ENCODE results near the gene PPP1R9B.
A peak's percentile ranks its signal among the peaks of the same experiment; 100 is the strongest.

Gene PPP1R9B

GRCh38 chr17:50123649-50124349, 26.7 kb downstream of the PPP1R9B start:
- peak; percentile 81 for DNase-seq

DNA sequence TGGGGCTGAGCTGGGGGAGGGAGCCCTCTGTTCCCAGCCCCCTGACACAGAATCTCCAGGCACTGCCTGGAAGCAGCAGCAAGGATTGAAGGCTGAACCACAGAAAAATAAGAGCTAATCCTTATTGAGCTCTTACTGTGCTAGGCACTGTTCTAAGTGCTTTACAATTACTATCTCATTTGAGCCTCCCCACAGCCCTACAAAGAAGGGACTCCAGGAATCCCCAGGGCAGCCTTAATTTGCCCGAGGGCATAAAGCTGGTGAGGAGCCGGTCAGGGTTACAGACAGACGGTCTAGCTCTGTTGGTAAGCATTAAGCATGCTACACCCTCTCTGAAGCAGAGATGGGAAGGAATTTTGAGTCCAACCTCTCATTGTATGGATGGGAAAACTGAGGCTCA, 27.5 kb downstream of the PPP1R9B start:
- peak; percentile 78 for DNase-seq

DNA sequence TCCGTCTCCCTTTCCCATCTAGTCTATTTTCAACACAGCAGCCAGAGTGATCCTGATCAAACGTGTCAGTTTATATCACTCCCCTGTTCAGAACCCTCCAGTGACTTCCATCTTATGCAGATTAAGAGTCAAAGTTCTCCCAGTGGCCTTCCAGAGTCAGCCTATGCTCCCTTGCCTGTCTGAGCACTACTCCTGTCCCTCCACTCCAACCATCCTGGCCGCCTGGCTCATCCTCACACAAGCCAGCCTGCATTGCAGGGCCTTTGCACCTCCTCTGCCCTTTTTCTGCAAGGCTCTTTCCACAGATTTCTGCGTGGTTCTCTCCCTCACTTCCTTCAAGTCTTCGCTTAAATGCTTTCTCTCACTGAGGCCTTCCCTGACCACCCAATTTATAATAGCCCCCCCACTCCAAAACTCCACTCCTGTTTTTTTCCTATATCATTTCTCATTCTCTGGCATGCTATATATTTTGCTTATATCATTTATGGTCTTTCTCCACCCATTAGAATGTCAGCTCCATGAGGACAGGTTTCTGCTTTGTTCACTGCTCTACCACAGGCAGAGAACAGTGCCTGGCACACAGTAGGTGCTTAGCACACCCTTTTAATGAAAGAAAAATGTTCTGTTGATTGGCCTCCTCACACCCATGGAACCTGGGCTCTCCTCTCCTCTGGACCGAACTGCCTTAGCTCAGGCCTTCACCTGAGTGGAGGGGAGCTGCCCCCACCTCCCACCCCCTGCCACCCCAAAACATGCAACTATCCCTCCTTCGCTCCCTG, 29.8 kb downstream of the PPP1R9B start:
- DNase-seq: no peak

GRCh38 chr17:50118828-50119218, 31.7 kb downstream of the PPP1R9B start:
- no peak for DNase-seq

DNA sequence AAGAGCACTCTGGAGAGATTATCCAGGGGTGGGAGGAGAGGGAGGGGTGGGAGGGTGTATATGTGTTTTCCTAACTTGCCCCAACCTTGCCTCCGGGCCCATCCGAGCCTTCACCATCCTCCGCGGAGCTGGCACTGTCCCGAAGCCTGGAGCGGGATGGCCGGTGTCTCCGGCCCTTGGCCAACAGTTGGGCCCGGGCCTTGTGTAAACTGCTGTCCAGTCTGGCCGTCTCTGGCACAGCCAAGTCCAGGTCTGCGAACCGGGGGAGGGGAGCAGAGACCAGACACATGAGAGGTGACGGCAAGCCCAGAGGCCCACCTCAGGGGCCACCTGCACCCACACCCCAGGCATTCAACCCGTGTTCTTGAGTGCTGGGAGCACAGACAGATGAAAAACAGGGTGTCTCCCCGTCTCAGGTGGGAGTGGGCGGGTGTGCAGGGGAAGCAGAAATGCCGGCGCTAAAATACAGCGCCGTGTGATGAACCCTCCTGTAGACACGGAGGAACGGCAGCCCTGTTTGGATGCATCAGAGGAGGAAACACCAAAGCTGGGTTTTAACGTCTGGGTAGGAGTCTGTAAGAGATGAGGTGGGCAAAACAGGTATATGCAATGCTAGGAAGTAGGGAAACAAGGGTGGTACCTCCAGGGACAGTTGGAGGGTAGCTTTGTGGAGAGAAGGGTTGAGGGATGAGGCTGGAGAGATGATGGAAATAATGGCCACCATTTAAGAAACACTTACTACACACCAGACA, 32.2 kb downstream of the PPP1R9B start:
- DNase-seq: no peak

DNA sequence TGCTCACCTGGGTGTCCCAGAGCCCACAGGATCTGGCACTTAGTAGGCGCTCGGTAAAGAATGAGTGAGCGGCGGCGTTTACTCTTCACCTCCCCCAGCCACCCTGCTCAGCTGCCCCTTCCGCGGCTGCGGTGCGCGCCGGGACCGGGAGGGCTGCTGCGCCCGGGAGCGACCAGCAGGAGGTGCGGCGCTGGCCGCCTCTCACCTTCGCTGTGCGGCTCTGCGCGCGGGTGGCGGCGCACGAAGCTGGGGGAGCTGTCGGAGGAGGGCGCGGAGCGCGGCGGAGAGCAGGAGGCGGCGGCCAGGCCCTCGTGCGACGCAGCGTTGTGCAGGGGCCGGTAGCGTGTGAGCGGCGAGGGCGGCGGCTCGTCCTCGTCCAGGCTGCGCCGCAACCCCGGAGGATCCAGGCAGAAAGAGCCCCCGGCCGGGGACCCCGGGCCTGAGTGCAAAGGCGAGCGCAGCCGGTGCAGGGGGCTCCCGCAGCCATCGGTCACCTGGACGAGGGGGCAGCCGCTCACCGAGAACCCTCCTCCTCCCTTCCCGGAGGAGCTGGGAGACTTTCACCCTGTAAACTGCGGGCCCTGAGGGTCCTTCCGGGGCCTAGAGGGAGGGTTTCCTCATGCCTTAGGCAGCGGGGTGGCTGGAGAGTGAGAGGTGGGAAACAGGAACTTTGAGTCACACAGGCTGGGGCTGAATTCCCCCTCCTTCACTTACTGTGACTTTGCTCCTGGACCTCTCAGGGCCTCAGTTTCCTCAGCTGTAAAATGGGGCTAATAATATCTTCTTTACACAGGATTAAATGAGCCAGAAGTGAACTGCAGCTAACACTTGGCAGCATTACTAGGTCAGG, 33.0 kb downstream of the PPP1R9B start:
- DNase-seq: peak; percentile 94

DNA sequence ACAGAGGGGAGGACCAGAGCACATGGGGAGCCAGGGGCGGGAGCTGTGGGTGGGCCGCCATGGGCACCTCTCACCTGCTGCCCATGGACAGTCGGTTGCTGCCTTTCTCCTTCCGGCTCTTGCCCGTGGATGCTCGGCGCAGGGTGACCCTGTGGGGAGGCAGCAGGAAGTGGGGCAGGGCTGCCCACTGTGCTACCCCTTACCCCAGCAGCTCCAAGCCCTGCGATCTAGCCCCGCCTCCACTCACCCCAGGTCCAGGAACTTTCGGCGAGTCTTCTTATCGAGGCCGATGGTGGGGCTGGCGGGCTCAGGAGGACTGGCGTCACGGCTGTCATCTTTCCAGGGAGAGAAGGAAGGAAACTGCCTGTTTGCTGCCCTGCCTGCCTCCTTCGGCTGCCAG, 34.7 kb downstream of the PPP1R9B start:
- no peak for DNase-seq

DNA sequence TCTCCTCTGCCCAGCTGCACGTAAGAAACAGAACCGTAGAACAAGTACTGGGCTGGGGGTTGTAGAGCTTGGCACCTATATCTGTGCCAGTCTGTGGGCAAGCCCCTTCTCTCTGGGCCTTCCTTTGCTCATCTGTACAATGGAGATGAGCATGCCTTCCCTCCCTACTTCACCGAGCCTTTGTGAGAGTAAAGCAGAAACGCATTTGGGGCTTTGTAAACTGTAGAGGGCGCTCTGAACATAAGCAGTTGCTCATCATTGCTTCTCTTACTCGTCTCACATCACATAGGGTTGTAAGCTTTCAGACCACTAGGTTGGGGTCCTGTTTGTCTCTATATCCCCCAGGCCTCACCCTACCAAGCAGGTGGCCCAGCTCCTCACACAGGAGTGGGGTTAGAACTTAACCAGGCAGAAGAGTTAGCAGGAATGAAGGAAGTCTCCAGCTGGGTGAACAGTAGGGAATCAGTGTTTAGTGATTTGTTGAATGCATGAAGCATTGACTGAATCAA, 35.6 kb downstream of the PPP1R9B start:
- DNase-seq: peak; percentile 83

DNA sequence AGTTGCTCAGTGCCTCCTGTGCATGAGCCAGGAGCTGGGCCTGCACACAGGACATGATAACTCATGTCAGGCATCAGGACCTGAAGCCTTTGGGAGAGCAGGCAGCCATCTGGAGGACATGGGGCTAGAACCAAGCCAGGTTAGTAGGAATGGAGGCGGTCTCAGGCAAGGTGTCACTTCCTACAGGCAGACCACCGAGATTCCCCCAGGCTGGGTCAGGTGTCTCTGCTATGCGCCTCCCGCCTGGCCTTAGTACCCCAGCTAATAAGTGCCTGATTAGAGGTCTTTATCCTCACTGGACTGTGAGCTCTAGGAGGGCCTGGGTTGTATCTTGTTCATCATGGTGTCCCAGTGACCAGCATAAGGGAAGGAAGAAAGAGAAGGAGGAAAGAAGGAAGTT, 36.1 kb downstream of the PPP1R9B start:
- DNase-seq: no peak

- DNase-seq: no peak
These were observed 36.7 kb downstream of the PPP1R9B start for GRCh38 chr17:50113624-50114320.

GRCh38 chr17:50112694-50113093, 37.8 kb downstream of the PPP1R9B start:
- no peak for DNase-seq

DNA sequence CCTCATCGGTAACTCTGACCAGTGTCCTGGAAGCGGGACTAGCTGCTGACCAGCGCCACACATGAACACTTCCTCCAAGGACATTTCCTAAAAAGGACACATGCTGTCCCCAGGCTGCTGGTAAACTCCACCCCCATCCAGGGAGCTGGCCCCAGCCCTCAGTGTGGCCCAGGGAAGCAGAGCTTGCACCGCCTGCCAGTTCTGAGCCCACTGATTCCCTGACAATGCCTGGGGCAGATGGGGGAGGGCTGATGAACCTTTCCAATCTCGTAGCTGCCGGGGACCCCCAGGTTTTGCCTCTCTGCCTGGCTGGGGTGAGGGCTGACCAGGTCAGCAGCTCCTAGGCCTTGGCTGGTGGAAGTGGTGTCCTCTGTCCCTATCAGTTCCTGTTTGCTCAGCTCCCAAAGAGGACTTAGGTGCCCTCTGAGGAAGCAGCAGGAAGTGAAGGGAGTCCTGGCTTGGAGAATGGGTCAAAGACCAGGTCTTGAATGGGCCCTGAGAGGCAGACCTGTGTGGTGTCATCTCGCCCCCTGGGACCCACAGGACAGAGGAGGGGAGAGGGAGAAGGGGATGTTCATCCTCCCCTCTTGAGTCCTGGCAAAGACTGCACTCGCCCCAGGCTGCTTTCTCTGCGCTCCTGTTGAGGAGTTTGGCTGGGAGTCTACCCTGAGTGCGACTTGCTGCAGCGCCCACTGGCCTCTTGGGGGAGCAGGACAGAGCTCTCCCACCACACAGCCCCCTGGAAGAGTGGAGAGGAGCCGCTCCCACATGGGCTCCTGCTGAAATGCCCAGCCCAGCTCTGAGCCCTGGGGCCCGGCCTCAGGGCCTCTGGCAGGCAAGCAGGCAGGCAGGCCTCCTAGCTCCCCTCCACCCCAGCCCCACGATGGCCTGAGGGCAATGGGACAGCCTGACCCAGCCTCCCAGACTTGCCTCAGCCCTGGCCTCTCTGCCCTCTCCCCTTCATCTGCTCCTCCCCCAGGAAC, 38.5 kb downstream of the PPP1R9B start:
- peak; percentile 89 for DNase-seq

DNA sequence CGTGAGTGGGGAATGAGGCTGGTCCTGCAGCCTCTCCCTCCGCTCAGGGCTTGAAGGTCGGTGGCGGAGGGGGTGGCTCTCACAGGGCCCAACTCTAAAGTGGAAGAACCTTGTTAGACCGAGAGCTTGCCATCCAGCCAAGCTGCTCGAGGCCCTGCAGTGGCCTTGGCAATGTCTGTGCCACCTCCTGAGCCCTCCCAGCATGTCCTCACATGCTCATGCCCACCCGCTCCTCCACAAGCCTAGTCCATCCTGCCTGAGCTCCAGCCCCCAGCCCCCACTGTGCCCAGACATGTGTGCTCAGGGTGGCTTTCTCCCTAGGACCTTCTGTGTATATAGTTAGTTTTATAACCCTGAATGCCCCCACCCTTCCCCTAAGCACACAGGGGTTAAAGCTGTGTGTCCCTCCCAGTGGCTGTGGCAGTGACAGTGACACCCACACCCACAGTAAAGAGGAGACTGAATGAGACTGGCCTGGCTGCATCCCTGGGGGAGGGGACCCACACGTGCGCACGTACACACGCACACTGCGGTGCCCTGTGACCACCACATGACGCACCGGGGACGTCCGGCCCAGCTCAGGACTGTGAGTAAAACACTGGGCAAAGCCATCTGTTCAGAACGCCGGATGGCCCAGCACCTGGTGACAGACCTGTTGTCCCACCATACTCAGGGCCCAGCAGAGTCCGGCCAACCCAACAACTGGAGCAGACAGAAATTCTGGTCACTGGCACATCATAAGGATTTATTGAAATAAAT, 39.7 kb downstream of the PPP1R9B start:
- no peak for DNase-seq

DNA sequence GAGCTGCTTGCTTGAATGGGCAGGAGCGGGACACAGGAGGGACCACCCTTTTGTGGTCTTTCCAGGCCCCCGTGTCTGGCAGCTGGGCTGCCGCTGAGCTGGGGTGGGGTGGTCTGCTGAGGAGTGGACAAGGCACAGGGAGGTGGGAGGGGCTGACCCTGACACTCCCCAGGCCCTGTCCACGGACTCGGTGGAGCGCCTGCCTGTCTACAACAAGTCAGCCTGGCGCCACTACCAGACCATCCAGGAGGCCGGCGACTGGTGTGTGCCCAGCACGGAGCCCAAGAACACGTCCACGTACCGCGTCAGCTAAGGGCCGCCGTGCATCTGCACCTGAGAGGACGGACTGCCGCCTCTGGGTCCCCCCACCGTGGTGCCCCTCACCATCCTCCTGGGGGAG, 40.7 kb downstream of the PPP1R9B start:
- no peak for DNase-seq

DNA sequence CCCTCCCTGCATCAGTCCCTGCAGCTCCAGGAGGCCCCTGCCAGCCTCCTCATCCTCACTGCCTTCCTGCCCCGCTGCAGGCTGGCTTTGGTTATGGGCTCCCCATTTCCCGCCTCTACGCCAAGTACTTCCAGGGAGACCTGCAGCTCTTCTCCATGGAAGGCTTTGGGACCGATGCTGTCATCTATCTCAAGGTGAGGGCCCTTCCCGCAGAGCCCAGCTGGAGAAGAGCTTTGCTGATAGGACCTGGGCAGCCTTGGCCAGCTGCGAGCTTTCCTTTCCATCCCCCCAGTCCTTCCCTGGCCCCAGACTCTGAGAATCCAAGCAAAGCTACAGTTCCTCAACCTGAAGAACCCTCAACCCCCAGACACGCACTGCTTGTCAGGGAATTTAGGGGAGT, 41.3 kb downstream of the PPP1R9B start:
- DNase-seq: no peak

DNA sequence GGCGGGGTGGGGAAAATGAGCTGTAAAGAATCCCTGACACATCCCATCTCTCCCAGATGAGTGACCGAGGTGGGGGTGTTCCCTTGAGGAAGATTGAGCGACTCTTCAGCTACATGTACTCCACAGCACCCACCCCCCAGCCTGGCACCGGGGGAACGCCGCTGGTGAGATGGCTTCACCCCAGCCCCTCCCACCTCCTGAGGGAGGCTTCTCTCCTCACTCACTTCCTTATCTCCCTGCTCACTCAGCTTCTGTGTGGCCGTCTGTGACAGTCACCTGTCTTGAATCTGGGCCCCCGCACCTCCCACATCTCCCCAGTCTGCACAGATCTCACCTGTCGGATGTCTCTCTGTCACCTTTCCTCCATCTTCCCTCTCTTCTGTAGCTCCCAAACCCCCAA, 41.9 kb downstream of the PPP1R9B start:
- no peak for DNase-seq

DNA sequence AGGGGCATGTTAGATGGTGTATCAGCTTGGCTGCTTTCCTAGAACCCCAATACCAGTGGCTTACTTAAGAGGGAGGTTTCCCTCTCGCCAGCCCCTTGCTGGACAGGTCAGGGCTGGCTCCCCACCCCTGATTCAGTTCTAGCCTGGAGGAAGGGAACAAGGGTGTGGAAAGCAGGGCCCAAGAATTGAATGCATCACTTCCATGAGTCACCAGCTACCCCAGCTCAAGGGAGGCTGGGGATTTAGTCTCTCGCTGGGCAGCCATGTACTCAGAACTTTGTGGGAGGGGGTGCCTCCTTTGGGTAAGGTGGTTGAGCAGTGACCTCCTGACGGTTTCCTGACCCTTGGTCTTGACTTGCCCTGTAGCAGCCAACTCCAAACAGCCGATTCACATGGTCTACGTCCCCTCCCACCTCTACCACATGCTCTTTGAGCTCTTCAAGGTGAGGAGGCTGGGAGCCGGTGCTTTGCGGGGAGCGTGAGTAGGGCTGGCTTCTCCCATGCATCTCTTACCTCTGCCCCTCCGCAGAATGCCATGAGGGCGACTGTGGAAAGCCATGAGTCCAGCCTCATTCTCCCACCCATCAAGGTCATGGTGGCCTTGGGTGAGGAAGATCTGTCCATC, 42.6 kb downstream of the PPP1R9B start:
- DNase-seq: no peak

DNA sequence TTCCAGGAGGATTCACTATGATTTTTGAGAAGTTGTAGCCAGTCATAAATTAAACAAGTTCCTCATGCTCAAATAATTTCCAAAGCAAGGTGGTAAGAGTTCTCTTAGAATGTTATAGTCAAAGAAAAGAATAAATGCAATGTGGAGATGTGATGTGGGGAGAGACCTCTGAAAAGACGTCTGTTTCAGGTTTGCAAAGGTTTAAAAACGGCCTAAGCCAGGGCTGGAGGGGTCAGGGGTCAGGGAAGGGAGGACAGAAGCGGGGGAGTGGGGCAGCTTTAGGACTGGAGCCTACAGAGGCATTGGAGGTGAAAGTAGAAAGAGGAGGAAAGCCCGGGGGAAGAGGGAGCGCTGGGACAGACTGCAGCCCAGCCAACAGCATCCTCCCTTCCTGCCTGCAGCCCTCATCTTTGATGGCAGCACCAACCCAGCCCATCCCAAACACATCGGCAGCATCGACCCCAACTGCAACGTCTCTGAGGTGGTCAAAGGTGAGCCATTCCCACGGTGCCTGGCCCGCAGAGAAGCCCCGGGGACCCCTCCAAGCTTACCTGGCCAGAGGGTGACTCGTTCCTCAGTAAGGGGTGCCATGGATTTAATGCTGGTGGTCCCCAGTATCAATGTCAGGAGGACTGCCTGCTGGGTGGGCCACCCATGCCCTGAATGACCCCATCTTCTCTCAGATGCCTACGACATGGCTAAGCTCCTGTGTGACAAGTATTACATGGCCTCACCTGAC, 43.9 kb downstream of the PPP1R9B start:
- no peak for DNase-seq

- DNase-seq: no peak
These were observed 44.7 kb downstream of the PPP1R9B start for GRCh38 chr17:50105811-50106210.

All from islet precursor cell (in vitro differentiated cells).